ENCODE data around the gene GAS2L2. TPM values are rescaled to one million over a fixed set of nuclear protein-coding genes. Genes with fewer than 3 reads are reported as not detected.

Gene GAS2L2
- total and polyA plus RNA-seq, 8 donors, result under 0.01 to 0.05 TPM; not detected in 6

DNA sequence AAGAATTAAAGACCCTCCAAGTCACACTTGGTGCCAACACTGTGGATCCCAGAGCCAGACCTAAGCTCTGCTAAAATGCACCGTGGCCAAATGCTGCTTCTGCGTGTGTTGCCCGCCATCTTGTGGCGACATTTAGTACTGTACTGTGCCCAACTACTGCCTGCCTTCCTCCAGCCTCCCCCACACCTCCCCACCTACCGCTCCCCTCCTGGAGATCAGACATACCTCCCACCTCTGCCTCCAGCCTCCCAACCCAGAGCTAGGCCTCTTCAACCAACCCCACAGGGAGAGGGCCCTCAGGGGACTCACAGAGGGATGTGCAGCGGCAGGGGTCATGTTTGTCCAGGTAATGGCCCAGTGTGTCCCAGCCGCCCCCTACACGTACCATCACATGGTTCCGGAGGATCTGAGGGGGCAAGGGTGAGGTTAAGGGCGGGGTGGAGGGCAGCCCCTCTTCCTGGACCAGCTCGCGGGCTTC, 5.5 kb downstream of the GAS2L2 start:
- peak; percentile 85 to 92 for DNase-seq
- H3K4me3 ChIP-seq, result no peak overlapping the region
- peaks cover 7 to 95% (median 28%) of the 10 kb centered on the region in 3 donors for H3K27me3 ChIP-seq
- intact Hi-C loops (cut with DNase I; ENCODE audit: low total_unique reads), result no loop called here
- no peaks in the 10 kb centered on the region for H3K9me3 ChIP-seq
- peaks cover 6 to 33% (median 27%) of the 10 kb centered on the region in 4 donors for H3K4me1 ChIP-seq
- WGBS, 5 donors, result 10 to 30% (median 26%) methylated on average over 7 to 12 of the region's 12 CpGs
- no peak overlapping the region for H3K27ac ChIP-seq
- H3K36me3 ChIP-seq, result no peaks in the 10 kb centered on the region
- TF ChIP-seq POLR2AphosphoS5 (IDR thresholded peaks at IDR 0.05) (peak in 1 of 3 donors; percentile 49), EP300 (IDR thresholded peaks at IDR 0.05) (no peak), POLR2A (IDR thresholded peaks at IDR 0.05) (no peak)
- TF ChIP-seq, protein P1, sequence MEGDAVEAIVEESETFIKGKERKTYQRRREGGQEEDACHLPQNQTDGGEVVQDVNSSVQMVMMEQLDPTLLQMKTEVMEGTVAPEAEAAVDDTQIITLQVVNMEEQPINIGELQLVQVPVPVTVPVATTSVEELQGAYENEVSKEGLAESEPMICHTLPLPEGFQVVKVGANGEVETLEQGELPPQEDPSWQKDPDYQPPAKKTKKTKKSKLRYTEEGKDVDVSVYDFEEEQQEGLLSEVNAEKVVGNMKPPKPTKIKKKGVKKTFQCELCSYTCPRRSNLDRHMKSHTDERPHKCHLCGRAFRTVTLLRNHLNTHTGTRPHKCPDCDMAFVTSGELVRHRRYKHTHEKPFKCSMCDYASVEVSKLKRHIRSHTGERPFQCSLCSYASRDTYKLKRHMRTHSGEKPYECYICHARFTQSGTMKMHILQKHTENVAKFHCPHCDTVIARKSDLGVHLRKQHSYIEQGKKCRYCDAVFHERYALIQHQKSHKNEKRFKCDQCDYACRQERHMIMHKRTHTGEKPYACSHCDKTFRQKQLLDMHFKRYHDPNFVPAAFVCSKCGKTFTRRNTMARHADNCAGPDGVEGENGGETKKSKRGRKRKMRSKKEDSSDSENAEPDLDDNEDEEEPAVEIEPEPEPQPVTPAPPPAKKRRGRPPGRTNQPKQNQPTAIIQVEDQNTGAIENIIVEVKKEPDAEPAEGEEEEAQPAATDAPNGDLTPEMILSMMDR (IDR thresholded peaks at IDR 0.05), result peak in 5 of 7 experiments; percentile 78 to 96 (median 91)

DNA sequence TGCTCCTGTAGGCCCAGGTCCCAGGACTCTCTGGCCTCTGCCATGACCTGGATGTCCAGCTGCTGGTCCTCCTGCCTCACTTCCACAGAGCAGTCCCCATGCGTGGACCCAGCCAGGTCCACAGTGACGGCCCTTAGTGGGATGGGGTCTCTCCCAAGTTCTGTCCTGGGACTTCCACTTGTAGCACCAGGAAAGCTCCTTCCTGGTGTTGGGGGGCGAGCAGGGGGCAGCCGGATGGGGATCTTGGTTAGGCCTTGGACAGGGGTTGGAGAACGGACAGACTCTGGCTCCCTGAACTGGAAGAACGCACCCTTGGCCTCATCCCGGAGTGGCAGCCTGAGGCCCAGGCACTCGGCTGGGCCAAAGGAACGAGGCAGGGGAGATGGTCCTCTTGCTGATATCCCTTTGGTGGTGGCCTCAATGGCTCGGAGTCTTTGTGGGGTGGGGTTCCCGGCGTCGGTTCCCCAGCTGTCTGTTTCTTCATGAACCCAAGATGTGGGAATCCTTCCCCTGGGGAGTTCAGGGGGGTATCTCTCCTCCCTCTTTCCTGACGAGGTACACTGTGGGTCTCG, 7.2 kb downstream of the GAS2L2 start:
- 80 to 89% (median 84%) methylated on average over 6 to 15 of the region's 15 CpGs for WGBS, 5 donors
- no peak for TF ChIP-seq POLR2AphosphoS5 (IDR thresholded peaks at IDR 0.05)
- TF ChIP-seq, protein P1 (IDR thresholded peaks at IDR 0.05), result no peak
- TF ChIP-seq POLR2A (IDR thresholded peaks at IDR 0.05), result no peak
- TF ChIP-seq EP300 (IDR thresholded peaks at IDR 0.05), result no peak

DNA sequence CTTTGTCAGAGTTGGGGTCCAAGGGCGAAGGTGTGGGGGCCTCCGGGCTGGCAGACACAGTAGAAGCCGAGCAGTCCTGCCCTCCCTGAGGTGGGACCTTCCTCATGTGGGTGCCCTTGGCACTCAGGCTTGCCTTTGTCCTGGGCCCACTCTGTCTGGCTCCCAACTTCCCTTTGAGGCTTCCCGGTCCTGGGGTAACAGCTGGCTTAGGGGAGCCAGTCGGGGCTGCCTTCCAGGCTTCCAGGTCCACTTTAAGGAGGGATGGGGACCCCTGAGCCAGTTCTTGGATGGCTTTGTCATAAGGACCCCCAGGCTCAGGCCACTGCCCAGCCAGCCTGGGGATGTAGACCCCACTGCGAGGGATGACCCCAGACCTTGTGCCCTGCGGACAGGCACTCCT, 7.8 kb downstream of the GAS2L2 start:
- Histone ChIP-seq H3K27ac (no peak overlapping the region), H3K4me3 (no peak overlapping the region), H3K36me3 (no peaks in the 10 kb centered on the region), H3K9me3 (no peaks in the 10 kb centered on the region), H3K27me3 (peaks cover 11 to 97% (median 45%) of the 10 kb centered on the region in 3 donors), H3K4me1 (peaks cover 10 to 37% (median 30%) of the 10 kb centered on the region in 4 donors)
- no peak for DNase-seq
- 83 to 90% (median 87%) methylated on average over 3 to 7 of the region's 7 CpGs for WGBS, 5 donors
- intact Hi-C loops (cut with DNase I; ENCODE audit: low total_unique reads), result no loop called here
- TF ChIP-seq, protein P1 (IDR thresholded peaks at IDR 0.05), result no peak
- no peak for TF ChIP-seq POLR2A (IDR thresholded peaks at IDR 0.05)
- TF ChIP-seq EP300 (IDR thresholded peaks at IDR 0.05), result no peak
- TF ChIP-seq POLR2AphosphoS5 (IDR thresholded peaks at IDR 0.05), result no peak

More for the DNA sequence above, 7.2 kb downstream of the GAS2L2 start:
- DNase-seq, result no peak
- H3K4me3 ChIP-seq, result no peak overlapping the region
- H3K4me1 ChIP-seq, result peaks cover 11 to 38% (median 31%) of the 10 kb centered on the region in 4 donors
- H3K27me3 ChIP-seq, result peaks cover 11 to 97% (median 46%) of the 10 kb centered on the region in 3 donors
- no peaks in the 10 kb centered on the region for H3K36me3 ChIP-seq
- H3K27ac ChIP-seq, result no peak overlapping the region
- no peaks in the 10 kb centered on the region for H3K9me3 ChIP-seq
- intact Hi-C loops (cut with DNase I; ENCODE audit: low total_unique reads), result no loop called here

DNA sequence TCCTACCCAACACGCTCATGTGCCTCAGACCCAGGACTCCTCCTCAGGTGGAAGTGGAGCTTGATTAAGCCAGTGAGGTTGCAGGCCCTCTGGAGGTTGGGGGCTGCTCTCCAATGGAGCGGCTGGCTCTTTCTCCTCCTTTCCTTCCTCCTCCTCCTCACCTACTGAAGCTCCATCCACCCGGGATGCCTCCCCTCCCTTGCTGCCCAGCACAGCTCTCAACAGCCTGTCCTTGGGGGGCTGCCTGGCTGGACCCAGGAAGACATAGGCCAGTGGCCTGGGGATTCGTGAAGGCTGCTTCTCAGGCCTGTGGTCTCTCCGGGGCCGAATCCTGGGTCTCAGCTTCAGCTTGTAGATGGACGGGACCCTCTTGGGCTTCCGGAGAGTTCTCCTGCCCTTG, 8.2 kb downstream of the GAS2L2 start:
- Histone ChIP-seq H3K36me3 (no peaks in the 10 kb centered on the region), H3K4me1 (peaks cover 6 to 33% (median 25%) of the 10 kb centered on the region in 4 donors), H3K27ac (no peak overlapping the region), H3K27me3 (peaks cover 10 to 97% (median 40%) of the 10 kb centered on the region in 3 donors), H3K4me3 (no peak overlapping the region), H3K9me3 (no peaks in the 10 kb centered on the region)
- DNase-seq, result no peak
- intact Hi-C loops (cut with DNase I; ENCODE audit: low total_unique reads), result no loop called here
- TF ChIP-seq POLR2AphosphoS5 (IDR thresholded peaks at IDR 0.05) (no peak), POLR2A (IDR thresholded peaks at IDR 0.05) (no peak), EP300 (IDR thresholded peaks at IDR 0.05) (no peak)
- TF ChIP-seq, protein P1 (IDR thresholded peaks at IDR 0.05), result no peak
- WGBS, 5 donors, result 76 to 84% (median 79%) methylated on average over 7 to 8 of the region's 8 CpGs

Measured in stomach (tissue), 9 donors.